T follicular helper cell (primary cell): ENCODE measurements around the gene SRSF4.

Experiments used
- DNase-seq: peaks from one replicate; pipeline ENCODE4 v3.0.0-alpha.2; 2020; ENCODE audit warnings: low read depth

Gene SRSF4

GRCh38 chr1:29200906-29201594 lies 19.4 kb upstream of the SRSF4 start:
- no peak for DNase-seq

- DNase-seq = no peak
Measured at GRCh38 chr1:29197993-29198392, 16.3 kb upstream of the SRSF4 start.

GRCh38 chr1:29197590-29197924 lies 15.9 kb upstream of the SRSF4 start:
- DNase-seq = no peak

GRCh38 chr1:29196863-29197589 lies 15.3 kb upstream of the SRSF4 start:
- no peak for DNase-seq

- no peak for DNase-seq
Measured at GRCh38 chr1:29195881-29196291, 14.2 kb upstream of the SRSF4 start.

GRCh38 chr1:29193879-29194455 lies 12.3 kb upstream of the SRSF4 start:
- no peak for DNase-seq

GRCh38 chr1:29190718-29191117 lies 9.0 kb upstream of the SRSF4 start:
- no peak for DNase-seq

GRCh38 chr1:29186707-29187106 lies 5.0 kb upstream of the SRSF4 start:
- DNase-seq = no peak

- DNase-seq = no peak
Measured at GRCh38 chr1:29186252-29186651, 4.6 kb upstream of the SRSF4 start.

GRCh38 chr1:29183287-29183686 lies 1.6 kb upstream of the SRSF4 start:
- DNase-seq = no peak

- DNase-seq = no peak
Measured at GRCh38 chr1:29180497-29181412, 945 bp downstream of the SRSF4 start.

- no peak for DNase-seq
Measured at GRCh38 chr1:29179641-29180184, 2.0 kb downstream of the SRSF4 start.

GRCh38 chr1:29177022-29177705 lies 4.5 kb downstream of the SRSF4 start:
- no peak for DNase-seq

- no peak for DNase-seq
Measured at GRCh38 chr1:29176576-29176975, 5.1 kb downstream of the SRSF4 start.

GRCh38 chr1:29172415-29172939 lies 9.2 kb downstream of the SRSF4 start:
- no peak for DNase-seq

- no peak for DNase-seq
Measured at GRCh38 chr1:29171521-29171920, 10.2 kb downstream of the SRSF4 start.

GRCh38 chr1:29171089-29171488 lies 10.6 kb downstream of the SRSF4 start:
- no peak for DNase-seq

GRCh38 chr1:29169976-29170375 lies 11.7 kb downstream of the SRSF4 start:
- DNase-seq = no peak

GRCh38 chr1:29167904-29168303 lies 13.8 kb downstream of the SRSF4 start:
- DNase-seq = no peak

GRCh38 chr1:29166291-29166878 lies 15.3 kb downstream of the SRSF4 start:
- DNase-seq = no peak

- DNase-seq = no peak
Measured at GRCh38 chr1:29164588-29164987, 17.1 kb downstream of the SRSF4 start.
